Measurements from ENCODE around the gene C13orf46. TPM values are rescaled to one million over a fixed set of nuclear protein-coding genes. Genes with fewer than 3 reads are reported as not detected.

The C13orf46 gene
- total and polyA plus RNA-seq, 8 donors, result 0.58 to 32.6 (median 8.7) TPM; not detected in 1

DNA sequence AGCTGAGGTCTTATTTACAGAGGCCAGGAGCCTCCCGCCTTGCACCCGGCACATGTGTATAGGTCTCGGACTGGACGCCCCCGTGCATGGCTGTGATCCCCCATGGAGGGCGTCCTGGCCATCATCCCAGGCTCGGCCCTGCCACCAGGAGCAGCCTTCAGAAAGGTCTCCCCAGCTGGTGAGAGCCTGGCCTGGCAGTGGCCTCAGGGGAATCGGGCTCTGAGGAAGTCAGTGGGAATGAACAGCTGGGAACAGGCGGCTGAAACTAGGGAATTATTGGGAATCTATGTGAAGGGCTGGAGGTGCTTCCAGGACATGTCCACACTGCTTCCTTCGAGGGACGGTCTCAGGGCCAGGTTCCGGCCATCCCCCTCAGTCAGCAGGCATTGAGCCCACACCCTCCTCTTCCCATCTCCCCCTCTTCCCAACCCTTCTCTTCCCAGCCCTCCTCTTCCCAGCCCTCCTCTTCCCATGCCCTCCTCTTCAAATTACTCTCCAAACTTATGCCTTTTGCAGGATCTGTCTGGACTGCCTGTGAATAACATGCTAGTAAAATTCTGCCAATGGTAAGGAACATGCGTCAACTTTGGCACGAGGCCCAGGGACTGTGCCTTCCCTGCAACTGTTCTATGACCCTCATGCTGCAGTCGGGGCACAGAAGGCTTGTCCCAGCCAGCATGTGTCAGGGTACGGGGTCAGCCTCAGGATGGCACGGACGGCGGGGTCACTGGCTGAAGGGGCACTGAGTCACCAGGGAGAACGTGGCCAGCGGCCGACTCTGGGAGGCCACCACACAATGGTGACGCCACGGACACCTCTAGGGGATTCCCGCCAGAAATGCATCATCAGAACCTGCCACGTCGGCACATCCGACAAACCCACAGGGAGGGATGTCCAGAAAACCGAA is 24.2 kb upstream of the C13orf46 start:
- Histone ChIP-seq H3K4me1 (peaks cover 0 to 9% (median 2%) of the 10 kb centered on the region in 4 donors), H3K27me3 (no peaks in the 10 kb centered on the region), H3K36me3 (peaks cover 0 to 63% (median 43%) of the 10 kb centered on the region in 4 donors), H3K4me3 (no peak overlapping the region), H3K9me3 (no peaks in the 10 kb centered on the region), H3K27ac (peak overlapping the region in 4 of 5 donors; percentile 37 to 61 (median 46))
- DNase-seq, result peak; percentile 58 to 75
- WGBS, 5 donors, result 63 to 75% (median 72%) methylated on average over 25 to 29 of the region's 29 CpGs
- intact Hi-C loops (cut with DNase I; ENCODE audit: low total_unique reads), result no loop called here
- TF ChIP-seq POLR2AphosphoS5 (IDR thresholded peaks at IDR 0.05), result peak in 2 of 3 donors; percentile 27 to 49
- no peak for TF ChIP-seq POLR2A (IDR thresholded peaks at IDR 0.05)

DNA sequence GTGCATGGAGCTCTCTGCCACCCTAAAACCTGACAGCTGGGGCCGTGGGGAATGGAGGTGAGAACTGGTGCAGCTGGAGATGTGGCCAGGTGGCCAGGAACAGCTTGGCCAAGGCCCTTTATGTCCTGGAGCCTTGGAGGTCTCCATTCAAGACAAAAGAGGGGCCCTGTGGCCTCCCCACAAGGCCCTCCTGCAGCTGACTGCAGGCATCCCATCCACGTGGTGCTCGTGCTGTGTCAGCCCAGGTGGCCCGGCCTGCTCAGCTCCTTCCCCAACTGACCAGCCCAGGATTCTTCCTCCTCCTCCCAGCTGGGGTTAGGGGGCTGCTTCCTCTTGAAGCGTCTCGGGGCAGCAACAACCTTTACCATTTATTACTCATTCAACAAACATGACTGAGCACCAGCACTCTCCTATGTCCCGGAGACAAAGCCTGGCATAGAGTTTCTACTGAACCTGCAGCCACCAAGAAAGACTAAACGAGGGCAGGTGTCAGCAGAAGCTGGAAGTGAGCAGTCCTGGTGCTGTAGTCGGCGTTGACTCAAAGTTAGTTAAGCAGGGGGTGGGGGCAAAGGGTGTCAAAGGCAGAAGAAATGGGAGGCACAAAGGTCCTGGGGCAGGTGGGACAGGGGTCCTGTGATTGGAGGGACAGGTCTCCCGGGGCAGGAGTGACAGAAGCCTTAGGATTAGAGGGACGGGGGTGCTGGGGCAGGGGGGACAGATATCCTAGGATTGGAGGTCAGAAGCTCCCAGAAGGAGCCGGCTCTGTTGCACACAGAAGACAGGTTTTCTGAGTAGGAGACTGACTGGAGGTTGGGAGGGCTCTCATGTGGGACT is 23.3 kb upstream of the C13orf46 start:
- Histone ChIP-seq H3K36me3 (peaks cover 2 to 63% (median 42%) of the 10 kb centered on the region in 4 donors), H3K9me3 (no peaks in the 10 kb centered on the region), H3K4me1 (peaks cover 0 to 9% (median 2%) of the 10 kb centered on the region in 4 donors), H3K27me3 (no peaks in the 10 kb centered on the region), H3K27ac (peak overlapping the region in 4 of 5 donors; percentile 37 to 61 (median 46)), H3K4me3 (no peak overlapping the region)
- WGBS, 5 donors, result 79 to 84% (median 82%) methylated on average over 12 to 13 of the region's 13 CpGs
- no peak for DNase-seq
- no peak for TF ChIP-seq EP300 (IDR thresholded peaks at IDR 0.05)
- no peak for TF ChIP-seq POLR2AphosphoS5 (IDR thresholded peaks at IDR 0.05)
- no peak for TF ChIP-seq POLR2A (IDR thresholded peaks at IDR 0.05)
- TF ChIP-seq, protein P1, sequence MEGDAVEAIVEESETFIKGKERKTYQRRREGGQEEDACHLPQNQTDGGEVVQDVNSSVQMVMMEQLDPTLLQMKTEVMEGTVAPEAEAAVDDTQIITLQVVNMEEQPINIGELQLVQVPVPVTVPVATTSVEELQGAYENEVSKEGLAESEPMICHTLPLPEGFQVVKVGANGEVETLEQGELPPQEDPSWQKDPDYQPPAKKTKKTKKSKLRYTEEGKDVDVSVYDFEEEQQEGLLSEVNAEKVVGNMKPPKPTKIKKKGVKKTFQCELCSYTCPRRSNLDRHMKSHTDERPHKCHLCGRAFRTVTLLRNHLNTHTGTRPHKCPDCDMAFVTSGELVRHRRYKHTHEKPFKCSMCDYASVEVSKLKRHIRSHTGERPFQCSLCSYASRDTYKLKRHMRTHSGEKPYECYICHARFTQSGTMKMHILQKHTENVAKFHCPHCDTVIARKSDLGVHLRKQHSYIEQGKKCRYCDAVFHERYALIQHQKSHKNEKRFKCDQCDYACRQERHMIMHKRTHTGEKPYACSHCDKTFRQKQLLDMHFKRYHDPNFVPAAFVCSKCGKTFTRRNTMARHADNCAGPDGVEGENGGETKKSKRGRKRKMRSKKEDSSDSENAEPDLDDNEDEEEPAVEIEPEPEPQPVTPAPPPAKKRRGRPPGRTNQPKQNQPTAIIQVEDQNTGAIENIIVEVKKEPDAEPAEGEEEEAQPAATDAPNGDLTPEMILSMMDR (IDR thresholded peaks at IDR 0.05), result no peak
- intact Hi-C loops (cut with DNase I; ENCODE audit: low total_unique reads), result no loop called here

GRCh38 chr13:113996081-113996911 is 22.4 kb upstream of the C13orf46 start:
- Histone ChIP-seq H3K27me3 (no peaks in the 10 kb centered on the region), H3K9me3 (no peaks in the 10 kb centered on the region), H3K27ac (no peak overlapping the region), H3K4me3 (no peak overlapping the region), H3K4me1 (peaks cover 0 to 9% (median 2%) of the 10 kb centered on the region in 4 donors), H3K36me3 (peaks cover 4 to 65% (median 49%) of the 10 kb centered on the region in 4 donors)
- DNase-seq, result no peak
- TF ChIP-seq POLR2A (IDR thresholded peaks at IDR 0.05), result no peak
- WGBS, 5 donors, result 92 to 95% (median 94%) methylated on average over 30 to 38 of the region's 38 CpGs
- intact Hi-C loops (cut with DNase I; ENCODE audit: low total_unique reads), result no loop called here

GRCh38 chr13:113995051-113995601 is 21.2 kb upstream of the C13orf46 start:
- TF ChIP-seq EP300 (IDR thresholded peaks at IDR 0.05), result no peak
- TF ChIP-seq, protein P1 (IDR thresholded peaks at IDR 0.05), result no peak
- TF ChIP-seq POLR2AphosphoS5 (IDR thresholded peaks at IDR 0.05), result no peak
- no peak for TF ChIP-seq POLR2A (IDR thresholded peaks at IDR 0.05)
- no peak for DNase-seq
- WGBS, 5 donors, result 79 to 89% (median 88%) methylated on average over 5 to 23 of the region's 23 CpGs
- no peak overlapping the region for H3K27ac ChIP-seq
- intact Hi-C loops (cut with DNase I; ENCODE audit: low total_unique reads), result no loop called here
- peaks cover 10 to 64% (median 49%) of the 10 kb centered on the region in 4 donors for H3K36me3 ChIP-seq
- peaks cover 0 to 9% (median 2%) of the 10 kb centered on the region in 4 donors for H3K4me1 ChIP-seq
- H3K4me3 ChIP-seq, result no peak overlapping the region
- no peaks in the 10 kb centered on the region for H3K9me3 ChIP-seq
- no peaks in the 10 kb centered on the region for H3K27me3 ChIP-seq
